H1 (cell line): ENCODE data around the gene CD96. TPM values are rescaled to one million over a fixed set of nuclear protein-coding genes. Genes with fewer than 3 reads are reported as not detected.

ENCODE experiments used
- polyA plus RNA-seq, 7 experiments: library from polyadenylated mRNA; depleted of rRNA in 3 of 7; stranded (reverse) in 5 of 7; unstranded in 2 of 7; fragments of >200 nt in 5 of 7; fragments of 200-250 nt in 2 of 7; gene quantifications; 1 replicate in 5 of 7; 2 replicates in 1 of 7; 4 replicates in 1 of 7; pipeline versions ENCODE4 v1.2.1 to v1.2.3, GENCODE V29; 2011 to 2013; ENCODE audit warnings: missing spikeins in 2 of 7, mixed read lengths in 2 of 7
- total RNA-seq: library from RNA; stranded (reverse); fragmentation: NEBNext Ultra II Directional; extraction: Animal tissue kit (Norgen Biotek cat#: 25700); gene quantifications from 2 replicates; pipeline ENCODE4 v1.2.1, GENCODE V29; 2021
- TF ChIP-seq, protein P1 (sequence below): fragments of 300-600 bp; sonication (generic); IDR thresholded peaks from 2 replicates; pipeline ENCODE4 v1.7.1; 2012; ENCODE audit warnings: low read length, moderate library complexity, mild to moderate bottlenecking, inconsistent platforms; ENCODE audit not compliant: insufficient replicate concordance

The CD96 gene
- total and polyA plus RNA-seq, 2 of the 8 experiments (the other 6 are each of a cell fraction or from before 2014, with no cell fraction given) = not detected

DNA sequence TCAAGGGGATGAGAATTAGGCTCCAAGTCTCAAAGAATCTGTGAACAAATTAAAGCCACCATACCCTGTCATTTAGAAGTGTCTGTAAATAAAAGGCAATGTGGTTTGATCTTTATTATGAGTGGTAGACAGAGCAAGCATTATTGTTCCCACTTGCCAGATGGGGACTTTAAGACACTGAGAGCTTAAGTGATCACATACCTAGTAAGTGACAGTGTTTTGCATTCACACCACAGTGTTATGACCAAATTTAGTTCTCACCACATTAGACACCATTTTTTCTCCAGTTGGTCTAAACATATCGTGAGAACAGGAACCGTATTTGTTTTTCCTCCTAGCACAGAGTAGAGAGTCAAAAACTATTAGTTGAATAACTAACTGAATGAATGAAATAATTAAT, 66.4 kb downstream of the CD96 start (continued):
- TF ChIP-seq, protein P1, sequence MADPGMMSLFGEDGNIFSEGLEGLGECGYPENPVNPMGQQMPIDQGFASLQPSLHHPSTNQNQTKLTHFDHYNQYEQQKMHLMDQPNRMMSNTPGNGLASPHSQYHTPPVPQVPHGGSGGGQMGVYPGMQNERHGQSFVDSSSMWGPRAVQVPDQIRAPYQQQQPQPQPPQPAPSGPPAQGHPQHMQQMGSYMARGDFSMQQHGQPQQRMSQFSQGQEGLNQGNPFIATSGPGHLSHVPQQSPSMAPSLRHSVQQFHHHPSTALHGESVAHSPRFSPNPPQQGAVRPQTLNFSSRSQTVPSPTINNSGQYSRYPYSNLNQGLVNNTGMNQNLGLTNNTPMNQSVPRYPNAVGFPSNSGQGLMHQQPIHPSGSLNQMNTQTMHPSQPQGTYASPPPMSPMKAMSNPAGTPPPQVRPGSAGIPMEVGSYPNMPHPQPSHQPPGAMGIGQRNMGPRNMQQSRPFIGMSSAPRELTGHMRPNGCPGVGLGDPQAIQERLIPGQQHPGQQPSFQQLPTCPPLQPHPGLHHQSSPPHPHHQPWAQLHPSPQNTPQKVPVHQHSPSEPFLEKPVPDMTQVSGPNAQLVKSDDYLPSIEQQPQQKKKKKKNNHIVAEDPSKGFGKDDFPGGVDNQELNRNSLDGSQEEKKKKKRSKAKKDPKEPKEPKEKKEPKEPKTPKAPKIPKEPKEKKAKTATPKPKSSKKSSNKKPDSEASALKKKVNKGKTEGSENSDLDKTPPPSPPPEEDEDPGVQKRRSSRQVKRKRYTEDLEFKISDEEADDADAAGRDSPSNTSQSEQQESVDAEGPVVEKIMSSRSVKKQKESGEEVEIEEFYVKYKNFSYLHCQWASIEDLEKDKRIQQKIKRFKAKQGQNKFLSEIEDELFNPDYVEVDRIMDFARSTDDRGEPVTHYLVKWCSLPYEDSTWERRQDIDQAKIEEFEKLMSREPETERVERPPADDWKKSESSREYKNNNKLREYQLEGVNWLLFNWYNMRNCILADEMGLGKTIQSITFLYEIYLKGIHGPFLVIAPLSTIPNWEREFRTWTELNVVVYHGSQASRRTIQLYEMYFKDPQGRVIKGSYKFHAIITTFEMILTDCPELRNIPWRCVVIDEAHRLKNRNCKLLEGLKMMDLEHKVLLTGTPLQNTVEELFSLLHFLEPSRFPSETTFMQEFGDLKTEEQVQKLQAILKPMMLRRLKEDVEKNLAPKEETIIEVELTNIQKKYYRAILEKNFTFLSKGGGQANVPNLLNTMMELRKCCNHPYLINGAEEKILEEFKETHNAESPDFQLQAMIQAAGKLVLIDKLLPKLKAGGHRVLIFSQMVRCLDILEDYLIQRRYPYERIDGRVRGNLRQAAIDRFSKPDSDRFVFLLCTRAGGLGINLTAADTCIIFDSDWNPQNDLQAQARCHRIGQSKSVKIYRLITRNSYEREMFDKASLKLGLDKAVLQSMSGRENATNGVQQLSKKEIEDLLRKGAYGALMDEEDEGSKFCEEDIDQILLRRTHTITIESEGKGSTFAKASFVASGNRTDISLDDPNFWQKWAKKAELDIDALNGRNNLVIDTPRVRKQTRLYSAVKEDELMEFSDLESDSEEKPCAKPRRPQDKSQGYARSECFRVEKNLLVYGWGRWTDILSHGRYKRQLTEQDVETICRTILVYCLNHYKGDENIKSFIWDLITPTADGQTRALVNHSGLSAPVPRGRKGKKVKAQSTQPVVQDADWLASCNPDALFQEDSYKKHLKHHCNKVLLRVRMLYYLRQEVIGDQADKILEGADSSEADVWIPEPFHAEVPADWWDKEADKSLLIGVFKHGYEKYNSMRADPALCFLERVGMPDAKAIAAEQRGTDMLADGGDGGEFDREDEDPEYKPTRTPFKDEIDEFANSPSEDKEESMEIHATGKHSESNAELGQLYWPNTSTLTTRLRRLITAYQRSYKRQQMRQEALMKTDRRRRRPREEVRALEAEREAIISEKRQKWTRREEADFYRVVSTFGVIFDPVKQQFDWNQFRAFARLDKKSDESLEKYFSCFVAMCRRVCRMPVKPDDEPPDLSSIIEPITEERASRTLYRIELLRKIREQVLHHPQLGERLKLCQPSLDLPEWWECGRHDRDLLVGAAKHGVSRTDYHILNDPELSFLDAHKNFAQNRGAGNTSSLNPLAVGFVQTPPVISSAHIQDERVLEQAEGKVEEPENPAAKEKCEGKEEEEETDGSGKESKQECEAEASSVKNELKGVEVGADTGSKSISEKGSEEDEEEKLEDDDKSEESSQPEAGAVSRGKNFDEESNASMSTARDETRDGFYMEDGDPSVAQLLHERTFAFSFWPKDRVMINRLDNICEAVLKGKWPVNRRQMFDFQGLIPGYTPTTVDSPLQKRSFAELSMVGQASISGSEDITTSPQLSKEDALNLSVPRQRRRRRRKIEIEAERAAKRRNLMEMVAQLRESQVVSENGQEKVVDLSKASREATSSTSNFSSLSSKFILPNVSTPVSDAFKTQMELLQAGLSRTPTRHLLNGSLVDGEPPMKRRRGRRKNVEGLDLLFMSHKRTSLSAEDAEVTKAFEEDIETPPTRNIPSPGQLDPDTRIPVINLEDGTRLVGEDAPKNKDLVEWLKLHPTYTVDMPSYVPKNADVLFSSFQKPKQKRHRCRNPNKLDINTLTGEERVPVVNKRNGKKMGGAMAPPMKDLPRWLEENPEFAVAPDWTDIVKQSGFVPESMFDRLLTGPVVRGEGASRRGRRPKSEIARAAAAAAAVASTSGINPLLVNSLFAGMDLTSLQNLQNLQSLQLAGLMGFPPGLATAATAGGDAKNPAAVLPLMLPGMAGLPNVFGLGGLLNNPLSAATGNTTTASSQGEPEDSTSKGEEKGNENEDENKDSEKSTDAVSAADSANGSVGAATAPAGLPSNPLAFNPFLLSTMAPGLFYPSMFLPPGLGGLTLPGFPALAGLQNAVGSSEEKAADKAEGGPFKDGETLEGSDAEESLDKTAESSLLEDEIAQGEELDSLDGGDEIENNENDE = no peak
